GM23338 (cell line): Measurements from ENCODE around the gene EIF2B5. TPM values are rescaled to one million over a fixed set of nuclear protein-coding genes. Genes with fewer than 3 reads are reported as not detected.

Experiments
- ATAC-seq: fragments of 200-7000 bp; cut with Tn5 transposase; 3 replicates; pipeline ENCODE4 v1.9.1; 2020
- DNase-seq: peaks from one replicate; pipeline ENCODE4 v3.0.0-alpha.2; 2015; ENCODE audit warnings: low spot score
- H2AFZ ChIP-seq: fragments of 200-600 bp; sonication (generic); 2 replicates; pipeline ENCODE4 v1.8.0; 2016; ENCODE audit warnings: antibody characterized with exemption, mild to moderate bottlenecking, moderate library complexity
- H3F3A ChIP-seq: fragments of 200-600 bp; sonication (generic); replicated peaks from 2 replicates; pipeline ENCODE4 v1.8.0; 2017; ENCODE audit warnings: antibody characterized with exemption, mixed run types, low read depth
- H3K27ac ChIP-seq: fragments of 200-600 bp; sonication (generic); 2 replicates; pipeline ENCODE4 v1.6.1; 2016; ENCODE audit warnings: low read depth
- H3K27me3 ChIP-seq: fragments of 200-600 bp; sonication (generic); 2 replicates; pipeline ENCODE4 v1.8.0; 2016; ENCODE audit warnings: mild to moderate bottlenecking, mixed run types, moderate library complexity; ENCODE audit not compliant: insufficient read depth
- H3K36me3 ChIP-seq: fragments of 200-600 bp; sonication (generic); 2 replicates; pipeline ENCODE4 v1.8.0; 2016; ENCODE audit warnings: mild to moderate bottlenecking; ENCODE audit not compliant: insufficient read depth
- H3K4me1 ChIP-seq: fragments of 200-600 bp; sonication (generic); 2 replicates; pipeline ENCODE4 v1.8.0; 2016; ENCODE audit warnings: mild to moderate bottlenecking, moderate library complexity; ENCODE audit not compliant: insufficient read depth
- H3K4me2 ChIP-seq: fragments of 200-600 bp; sonication (generic); 2 replicates; pipeline ENCODE4 v1.7.1; 2017; ENCODE audit warnings: mixed run types
- H3K4me3 ChIP-seq: fragments of 200-600 bp; sonication (generic); 2 replicates; pipeline ENCODE4 v1.6.1; 2016; ENCODE audit warnings: mixed run types
- H3K79me2 ChIP-seq: fragments of 200-600 bp; sonication (generic); replicated peaks from 2 replicates; pipeline ENCODE4 v1.8.0; 2017; ENCODE audit warnings: mild to moderate bottlenecking; ENCODE audit not compliant: insufficient read depth
- H3K9me2 ChIP-seq: fragments of 200-600 bp; sonication (generic); 2 replicates; pipeline ENCODE4 v1.8.0; 2017; ENCODE audit not compliant: insufficient read depth
- H4K20me1 ChIP-seq: fragments of 200-600 bp; sonication (generic); replicated peaks from 2 replicates; pipeline ENCODE4 v1.8.0; 2017; ENCODE audit warnings: mild to moderate bottlenecking; ENCODE audit not compliant: insufficient read depth
- H3K27ac Mint-ChIP-seq: 2 replicates; pipeline ENCODE4 v1.8.0; 2020; ENCODE audit warnings: inconsistent platforms, mild to moderate bottlenecking, moderate library complexity, mixed read lengths
- H3K27me3 Mint-ChIP-seq: 3 replicates; pipeline ENCODE4 v1.8.0; 2022; ENCODE audit warnings: low read depth, mild to moderate bottlenecking, moderate library complexity, mixed read lengths, inconsistent platforms; ENCODE audit not compliant: insufficient read depth, poor library complexity
- H3K36me3 Mint-ChIP-seq: 3 replicates; pipeline ENCODE4 v1.8.0; 2021; ENCODE audit warnings: low read depth, mild to moderate bottlenecking, inconsistent platforms, moderate library complexity, mixed read lengths
- H3K4me1 Mint-ChIP-seq: 3 replicates; pipeline ENCODE4 v1.8.0; 2020; ENCODE audit warnings: mild to moderate bottlenecking, inconsistent platforms, mixed read lengths
- H3K4me3 Mint-ChIP-seq: 3 replicates; pipeline ENCODE4 v1.8.0; 2021; ENCODE audit warnings: moderate library complexity, mild to moderate bottlenecking, inconsistent platforms, mixed read lengths
- H3K9me3 Mint-ChIP-seq: 3 replicates; pipeline ENCODE4 v1.8.0; 2020; ENCODE audit warnings: moderate library complexity, mild to moderate bottlenecking, inconsistent platforms, mixed read lengths
- CREB1 ChIP-seq: fragments of 250-450 bp; sonication (Bioruptor Pico); IDR thresholded peaks from 2 replicates; pipeline ENCODE4 v1.5.0; 2020; ENCODE audit warnings: low read depth, mild to moderate bottlenecking, moderate library complexity
- EZH2 ChIP-seq: fragments of 200-600 bp; sonication (generic); IDR thresholded peaks from one replicate; pipeline ENCODE4 v1.8.0; 2017; ENCODE audit warnings: antibody characterized with exemption, mild to moderate bottlenecking, low read depth; ENCODE audit not compliant: unreplicated experiment
- EZH2phosphoT487 ChIP-seq: fragments of 200-600 bp; sonication (generic); IDR thresholded peaks from one replicate; pipeline ENCODE4 v1.8.1; 2018; ENCODE audit warnings: antibody characterized with exemption; ENCODE audit not compliant: unreplicated experiment
- JUNB ChIP-seq: IDR thresholded peaks from one replicate; pipeline ENCODE4 v1.6.1; 2016; ENCODE audit warnings: antibody characterized with exemption; ENCODE audit not compliant: unreplicated experiment
- NANOG ChIP-seq: IDR thresholded peaks from 2 replicates; pipeline ENCODE4 v1.6.1; 2016; ENCODE audit warnings: antibody characterized with exemption, borderline replicate concordance
- POLR2AphosphoS5 ChIP-seq: IDR thresholded peaks from 2 replicates; pipeline ENCODE4 v1.6.1; 2016; ENCODE audit warnings: antibody characterized with exemption, low read depth
- STAT1 ChIP-seq: IDR thresholded peaks from one replicate; pipeline ENCODE4 v1.6.1; 2016; ENCODE audit warnings: antibody characterized with exemption; ENCODE audit not compliant: unreplicated experiment
- ZNF114 ChIP-seq: fragments of 250-450 bp; sonication (Bioruptor Pico); IDR thresholded peaks from 2 replicates; pipeline ENCODE4 v1.5.0; 2020; ENCODE audit warnings: mild to moderate bottlenecking, moderate library complexity
- ZNF331 ChIP-seq: fragments of 250-450 bp; sonication (Bioruptor Pico); IDR thresholded peaks from 2 replicates; pipeline ENCODE4 v1.5.0; 2020; ENCODE audit warnings: low read depth, mild to moderate bottlenecking, moderate library complexity
- polyA plus RNA-seq: library from polyadenylated mRNA; unstranded; fragments of >200 nt; fragmentation: Nextera tagmentation; extraction: Ambion mirVana; gene quantifications from 2 replicates; pipeline ENCODE4 v1.2.1, GENCODE V29; 2016
- total RNA-seq: library from RNA; depleted of rRNA; stranded (reverse); fragments of >200 nt; shearing (Covaris generic); gene quantifications from 2 replicates; pipeline ENCODE4 v1.2.3, GENCODE V29; 2014
- TF ChIP-seq, protein P1 (sequence below), 2 experiments: fragments of 200-600 bp in 1 of 2; sonication (generic) in 1 of 2; conservative IDR thresholded peaks; 2 replicates each; pipeline versions ENCODE4 v1.5.1 to v1.6.1; 2016 to 2017; ENCODE audit warnings: antibody characterized with exemption in 2 of 2, low read depth in 2 of 2, mild to moderate bottlenecking in 2 of 2, moderate library complexity in 1 of 2
- TF ChIP-seq, protein P2 (sequence below): IDR thresholded peaks from one replicate; pipeline ENCODE4 v1.6.1; 2018; ENCODE audit warnings: antibody characterized with exemption; ENCODE audit not compliant: unreplicated experiment

EIF2B5 gene
- total and polyA plus RNA-seq, 2 experiments from 2014 or later: 26.4 to 43.3 TPM

GRCh38 chr3:184126006-184126405 is 9.2 kb upstream of the EIF2B5 start:
- Mint-ChIP-seq H3K9me3 (no peaks in the 10 kb centered on the region), H3K36me3 (no peaks in the 10 kb centered on the region)
- no peak for ATAC-seq

DNA sequence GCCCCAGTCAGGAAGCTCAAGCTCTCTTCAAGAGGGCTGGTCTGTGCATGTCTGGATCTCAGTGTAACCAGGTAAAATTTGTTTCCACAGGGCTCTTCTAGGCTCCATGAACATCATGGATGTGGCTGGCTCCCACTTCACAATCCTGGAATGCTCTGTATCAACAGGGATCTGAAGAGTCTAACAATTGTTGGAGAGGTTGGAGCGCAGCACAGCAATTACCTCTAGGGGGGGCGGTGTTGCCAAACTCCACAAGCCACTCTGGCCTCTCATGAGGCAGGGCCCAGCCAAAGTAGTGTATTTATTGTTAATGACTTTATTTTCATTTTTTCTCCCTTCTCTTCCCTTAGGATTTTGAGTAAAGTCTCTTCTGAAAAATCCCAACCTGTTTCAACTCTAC is 6.1 kb upstream of the EIF2B5 start:
- H3K27me3 ChIP-seq: no peaks in the 10 kb centered on the region
- TF ChIP-seq CREB1 (no peak), STAT1 (no peak)
- TF ChIP-seq, protein P1, sequence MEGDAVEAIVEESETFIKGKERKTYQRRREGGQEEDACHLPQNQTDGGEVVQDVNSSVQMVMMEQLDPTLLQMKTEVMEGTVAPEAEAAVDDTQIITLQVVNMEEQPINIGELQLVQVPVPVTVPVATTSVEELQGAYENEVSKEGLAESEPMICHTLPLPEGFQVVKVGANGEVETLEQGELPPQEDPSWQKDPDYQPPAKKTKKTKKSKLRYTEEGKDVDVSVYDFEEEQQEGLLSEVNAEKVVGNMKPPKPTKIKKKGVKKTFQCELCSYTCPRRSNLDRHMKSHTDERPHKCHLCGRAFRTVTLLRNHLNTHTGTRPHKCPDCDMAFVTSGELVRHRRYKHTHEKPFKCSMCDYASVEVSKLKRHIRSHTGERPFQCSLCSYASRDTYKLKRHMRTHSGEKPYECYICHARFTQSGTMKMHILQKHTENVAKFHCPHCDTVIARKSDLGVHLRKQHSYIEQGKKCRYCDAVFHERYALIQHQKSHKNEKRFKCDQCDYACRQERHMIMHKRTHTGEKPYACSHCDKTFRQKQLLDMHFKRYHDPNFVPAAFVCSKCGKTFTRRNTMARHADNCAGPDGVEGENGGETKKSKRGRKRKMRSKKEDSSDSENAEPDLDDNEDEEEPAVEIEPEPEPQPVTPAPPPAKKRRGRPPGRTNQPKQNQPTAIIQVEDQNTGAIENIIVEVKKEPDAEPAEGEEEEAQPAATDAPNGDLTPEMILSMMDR (conservative IDR thresholded peaks at IDR 0.05; ENCODE audit: low read depth in 2 of 2): peak; percentile 65 to 72
- no peaks in the 10 kb centered on the region for H3K9me3 Mint-ChIP-seq
- DNase-seq (peak; percentile 74), ATAC-seq (peak; percentile 98)
- H3K4me1 ChIP-seq: no peaks in the 10 kb centered on the region
- no peaks in the 10 kb centered on the region for H3K36me3 ChIP-seq
- no peak overlapping the region for H3K4me3 Mint-ChIP-seq
- H3K79me2 ChIP-seq: no peaks in the 10 kb centered on the region
- no peak overlapping the region for H3K27ac ChIP-seq
- peaks cover 4% of the 10 kb centered on the region for H3K27me3 Mint-ChIP-seq
- H3K27ac Mint-ChIP-seq: no peak overlapping the region; the same call in 1 of the 2 replicates
- H3K4me1 Mint-ChIP-seq: peaks cover 9% of the 10 kb centered on the region; the same call in 2 of the 3 replicates
- no peaks in the 10 kb centered on the region for H3K9me2 ChIP-seq
- no peak overlapping the region for H3K4me3 ChIP-seq
- no peaks in the 10 kb centered on the region for H3F3A ChIP-seq
- no peak overlapping the region for H2AFZ ChIP-seq
- H3K36me3 Mint-ChIP-seq: no peaks in the 10 kb centered on the region
- H3K4me2 ChIP-seq: no peak overlapping the region
- H4K20me1 ChIP-seq: no peaks in the 10 kb centered on the region

More at GRCh38 chr3:184126006-184126405, 9.2 kb upstream of the EIF2B5 start:
- Histone ChIP-seq H3K4me3 (no peak overlapping the region), H3K79me2 (no peaks in the 10 kb centered on the region), H3K27ac (no peak overlapping the region), H3K27me3 (no peaks in the 10 kb centered on the region), H3K36me3 (no peaks in the 10 kb centered on the region), H2AFZ (no peak overlapping the region), H3K9me2 (no peaks in the 10 kb centered on the region), H3F3A (no peaks in the 10 kb centered on the region), H4K20me1 (no peaks in the 10 kb centered on the region), H3K4me2 (no peak overlapping the region), H3K4me1 (no peaks in the 10 kb centered on the region)
- Mint-ChIP-seq H3K27ac (no peak overlapping the region), H3K27me3 (peaks cover 2% of the 10 kb centered on the region), H3K4me1 (peaks cover 5% of the 10 kb centered on the region; the same call in 2 of the 3 replicates), H3K4me3 (no peak overlapping the region)
- no peak for TF ChIP-seq ZNF331 (CRISPR knock-in tag)
- no peak for TF ChIP-seq NANOG
- no peak for TF ChIP-seq JUNB
- TF ChIP-seq EZH2phosphoT487: no peak
- no peak for TF ChIP-seq CREB1
- TF ChIP-seq STAT1: no peak
- TF ChIP-seq EZH2: no peak
- no peak for TF ChIP-seq ZNF114 (CRISPR knock-in tag)
- TF ChIP-seq, protein P2, sequence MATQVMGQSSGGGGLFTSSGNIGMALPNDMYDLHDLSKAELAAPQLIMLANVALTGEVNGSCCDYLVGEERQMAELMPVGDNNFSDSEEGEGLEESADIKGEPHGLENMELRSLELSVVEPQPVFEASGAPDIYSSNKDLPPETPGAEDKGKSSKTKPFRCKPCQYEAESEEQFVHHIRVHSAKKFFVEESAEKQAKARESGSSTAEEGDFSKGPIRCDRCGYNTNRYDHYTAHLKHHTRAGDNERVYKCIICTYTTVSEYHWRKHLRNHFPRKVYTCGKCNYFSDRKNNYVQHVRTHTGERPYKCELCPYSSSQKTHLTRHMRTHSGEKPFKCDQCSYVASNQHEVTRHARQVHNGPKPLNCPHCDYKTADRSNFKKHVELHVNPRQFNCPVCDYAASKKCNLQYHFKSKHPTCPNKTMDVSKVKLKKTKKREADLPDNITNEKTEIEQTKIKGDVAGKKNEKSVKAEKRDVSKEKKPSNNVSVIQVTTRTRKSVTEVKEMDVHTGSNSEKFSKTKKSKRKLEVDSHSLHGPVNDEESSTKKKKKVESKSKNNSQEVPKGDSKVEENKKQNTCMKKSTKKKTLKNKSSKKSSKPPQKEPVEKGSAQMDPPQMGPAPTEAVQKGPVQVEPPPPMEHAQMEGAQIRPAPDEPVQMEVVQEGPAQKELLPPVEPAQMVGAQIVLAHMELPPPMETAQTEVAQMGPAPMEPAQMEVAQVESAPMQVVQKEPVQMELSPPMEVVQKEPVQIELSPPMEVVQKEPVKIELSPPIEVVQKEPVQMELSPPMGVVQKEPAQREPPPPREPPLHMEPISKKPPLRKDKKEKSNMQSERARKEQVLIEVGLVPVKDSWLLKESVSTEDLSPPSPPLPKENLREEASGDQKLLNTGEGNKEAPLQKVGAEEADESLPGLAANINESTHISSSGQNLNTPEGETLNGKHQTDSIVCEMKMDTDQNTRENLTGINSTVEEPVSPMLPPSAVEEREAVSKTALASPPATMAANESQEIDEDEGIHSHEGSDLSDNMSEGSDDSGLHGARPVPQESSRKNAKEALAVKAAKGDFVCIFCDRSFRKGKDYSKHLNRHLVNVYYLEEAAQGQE: no peak
- TF ChIP-seq POLR2AphosphoS5: no peak
- no peak for DNase-seq
